Measurements from ENCODE around the gene ZBTB49. TPM values are rescaled to one million over a fixed set of nuclear protein-coding genes. Genes with fewer than 3 reads are reported as not detected.
"Not testable (repeated sequence)": the region's sequence is repeated elsewhere in the genome, so short reads cannot be mapped to it uniquely, and the experiment has no call there.

Gene ZBTB49
- total RNA-seq, 1 donor from 2014 or later: 4.8 TPM

- Mint-ChIP-seq H3K9me3 (ENCODE audit: unreplicated experiment) (peaks cover 2% of the 10 kb centered on the region), H3K4me1 (ENCODE audit: low read depth, unreplicated experiment) (no peaks in the 10 kb centered on the region), H3K27me3 (ENCODE audit: unreplicated experiment) (no peaks in the 10 kb centered on the region), H3K4me3 (ENCODE audit: unreplicated experiment) (no peak overlapping the region), H3K27ac (ENCODE audit: unreplicated experiment) (no peak overlapping the region), H3K36me3 (ENCODE audit: unreplicated experiment) (no peaks in the 10 kb centered on the region)
- TF ChIP-seq CTCF (IDR thresholded peaks at IDR 0.05; ENCODE audit: partially characterized antibody, unreplicated experiment): no peak
- DNase-seq: no peak
These were observed 53.0 kb downstream of the ZBTB49 start for GRCh38 chr4:4343038-4343437.

- Mint-ChIP-seq H3K27me3 (ENCODE audit: unreplicated experiment) (no peaks in the 10 kb centered on the region), H3K9me3 (ENCODE audit: unreplicated experiment) (peaks cover 2% of the 10 kb centered on the region), H3K4me1 (ENCODE audit: low read depth, unreplicated experiment) (no peaks in the 10 kb centered on the region), H3K4me3 (ENCODE audit: unreplicated experiment) (no peak overlapping the region), H3K36me3 (ENCODE audit: unreplicated experiment) (no peaks in the 10 kb centered on the region), H3K27ac (ENCODE audit: unreplicated experiment) (no peak overlapping the region)
- no peak for DNase-seq
- no peak for TF ChIP-seq CTCF (IDR thresholded peaks at IDR 0.05; ENCODE audit: partially characterized antibody, unreplicated experiment)
These were observed 55.0 kb downstream of the ZBTB49 start for GRCh38 chr4:4344915-4345527.

GRCh38 chr4:4347585-4347984, 57.5 kb downstream of the ZBTB49 start:
- DNase-seq: no peak
- no peak for TF ChIP-seq CTCF (IDR thresholded peaks at IDR 0.05; ENCODE audit: partially characterized antibody, unreplicated experiment)
- H3K27ac Mint-ChIP-seq (ENCODE audit: unreplicated experiment): no peak overlapping the region
- H3K9me3 Mint-ChIP-seq (ENCODE audit: unreplicated experiment): peaks cover 2% of the 10 kb centered on the region
- H3K36me3 Mint-ChIP-seq (ENCODE audit: unreplicated experiment): no peaks in the 10 kb centered on the region
- no peaks in the 10 kb centered on the region for H3K4me1 Mint-ChIP-seq (ENCODE audit: low read depth, unreplicated experiment)
- H3K4me3 Mint-ChIP-seq (ENCODE audit: unreplicated experiment): no peak overlapping the region
- no peaks in the 10 kb centered on the region for H3K27me3 Mint-ChIP-seq (ENCODE audit: unreplicated experiment)

GRCh38 chr4:4348585-4348984, 58.5 kb downstream of the ZBTB49 start:
- H3K27ac Mint-ChIP-seq (ENCODE audit: unreplicated experiment); H3K4me3 Mint-ChIP-seq (ENCODE audit: unreplicated experiment); H3K9me3 Mint-ChIP-seq (ENCODE audit: unreplicated experiment); H3K27me3 Mint-ChIP-seq (ENCODE audit: unreplicated experiment); H3K36me3 Mint-ChIP-seq (ENCODE audit: unreplicated experiment); DNase-seq; H3K4me1 Mint-ChIP-seq (ENCODE audit: low read depth, unreplicated experiment): not testable (repeated sequence)

- no peak for DNase-seq
- H3K27me3 Mint-ChIP-seq (ENCODE audit: unreplicated experiment): no peaks in the 10 kb centered on the region
- no peaks in the 10 kb centered on the region for H3K4me1 Mint-ChIP-seq (ENCODE audit: low read depth, unreplicated experiment)
- no peaks in the 10 kb centered on the region for H3K36me3 Mint-ChIP-seq (ENCODE audit: unreplicated experiment)
- no peak for TF ChIP-seq CTCF (IDR thresholded peaks at IDR 0.05; ENCODE audit: partially characterized antibody, unreplicated experiment)
- no peaks in the 10 kb centered on the region for H3K9me3 Mint-ChIP-seq (ENCODE audit: unreplicated experiment)
- no peak overlapping the region for H3K4me3 Mint-ChIP-seq (ENCODE audit: unreplicated experiment)
- H3K27ac Mint-ChIP-seq (ENCODE audit: unreplicated experiment): no peak overlapping the region
These were observed 59.8 kb downstream of the ZBTB49 start for GRCh38 chr4:4349867-4350266.

All from glutamatergic neuron (in vitro differentiated cells).